ENCODE measurements around the gene ZNF709.

ZNF709 gene

DNA sequence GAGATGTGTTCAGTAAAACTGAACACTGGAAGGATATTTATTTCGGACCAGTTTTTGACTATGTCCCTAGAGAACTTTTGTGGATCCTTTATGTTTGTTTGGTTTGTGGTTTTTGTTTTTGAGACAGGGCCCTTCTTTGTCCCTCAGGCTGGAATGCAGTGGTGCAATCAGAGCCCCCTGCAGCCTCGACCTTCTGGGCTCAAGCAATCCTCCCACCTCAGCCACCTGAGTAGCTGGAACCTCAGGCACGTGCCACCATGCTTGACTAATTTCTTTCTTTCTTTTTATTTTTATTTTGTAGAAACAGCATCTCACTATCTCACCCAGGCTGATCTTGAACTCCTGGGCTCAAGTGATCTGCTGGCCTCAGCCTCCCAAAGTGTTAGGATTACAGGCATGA lies 955 bp upstream of the ZNF709 start:
- peak; percentile 14 for DNase-seq
- Histone ChIP-seq H3K4me2 (ENCODE audit: low read length) (no peak overlapping the region), H3K9ac (ENCODE audit: low read length) (no peak overlapping the region), H3K4ac (ENCODE audit: low read depth, low read length) (no peak overlapping the region), H3K18ac (ENCODE audit: low read length) (no peak overlapping the region), H2BK15ac (replicated peaks; ENCODE audit: low read depth) (no peak overlapping the region), H2BK5ac (ENCODE audit: low read length) (no peak overlapping the region), H3K79me2 (ENCODE audit: control insufficient read depth, insufficient read depth, low read length) (no peaks in the 10 kb centered on the region), H3K27ac (ENCODE audit: low read depth, low read length) (no peak overlapping the region), H4K8ac (ENCODE audit: low read depth, low read length) (no peak overlapping the region), H3K27me3 (ENCODE audit: insufficient read depth, low read length, poor library complexity) (no peaks in the 10 kb centered on the region), H4K5ac (ENCODE audit: low read length) (no peak overlapping the region), H2AK5ac (ENCODE audit: low read length) (no peak overlapping the region), H3K23ac (ENCODE audit: low read length) (no peak overlapping the region), H3K79me1 (ENCODE audit: low read length) (peaks cover 2% of the 10 kb centered on the region), H2BK120ac (ENCODE audit: low read depth, low read length) (no peak overlapping the region), H3K56ac (ENCODE audit: low read length) (no peak overlapping the region), H3K4me1 (ENCODE audit: control insufficient read depth, low read depth, low read length) (no peaks in the 10 kb centered on the region), H3K36me3 (ENCODE audit: control insufficient read depth, insufficient read depth, low read length) (no peaks in the 10 kb centered on the region), H3K4me3 (ENCODE audit: low read length) (no peak overlapping the region)
- no CpG with 5 or more reads among the region's 3 CpGs for WGBS (ENCODE audit: extremely low coverage, insufficient coverage, low lambda C conversion rate)

DNA sequence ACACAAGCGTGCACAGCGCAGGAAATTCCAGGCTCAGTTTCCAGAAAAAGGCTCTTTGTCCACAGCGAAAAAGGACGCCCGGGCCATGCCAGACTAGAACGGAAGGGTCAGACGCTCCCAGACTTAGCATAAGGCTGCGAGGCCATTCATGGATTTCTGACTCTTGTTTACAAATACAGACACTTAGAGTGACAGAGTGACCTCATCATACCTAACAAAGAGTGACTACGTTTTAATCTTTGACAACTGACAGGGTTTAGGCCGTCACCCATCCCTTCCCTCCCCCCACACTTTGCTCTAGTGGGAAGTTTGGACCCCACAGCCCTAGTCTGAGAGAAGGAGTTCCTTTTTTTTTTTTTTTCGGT lies 418 bp upstream of the ZNF709 start:
- Histone ChIP-seq H3K27me3 (ENCODE audit: insufficient read depth, low read length, poor library complexity) (no peaks in the 10 kb centered on the region), H3K56ac (ENCODE audit: low read length) (peak overlapping the region; percentile 88), H3K4me1 (ENCODE audit: control insufficient read depth, low read depth, low read length) (no peaks in the 10 kb centered on the region), H3K4ac (ENCODE audit: low read depth, low read length) (no peak overlapping the region), H2BK15ac (replicated peaks; ENCODE audit: low read depth) (no peak overlapping the region), H2BK120ac (ENCODE audit: low read depth, low read length) (no peak overlapping the region), H3K9ac (ENCODE audit: low read length) (peak overlapping the region; percentile 72), H3K27ac (ENCODE audit: low read depth, low read length) (no peak overlapping the region), H4K8ac (ENCODE audit: low read depth, low read length) (no peak overlapping the region), H2BK5ac (ENCODE audit: low read length) (no peak overlapping the region), H3K4me3 (ENCODE audit: low read length) (peak overlapping the region; percentile 70), H3K18ac (ENCODE audit: low read length) (no peak overlapping the region), H3K36me3 (ENCODE audit: control insufficient read depth, insufficient read depth, low read length) (no peaks in the 10 kb centered on the region), H3K79me2 (ENCODE audit: control insufficient read depth, insufficient read depth, low read length) (no peaks in the 10 kb centered on the region), H3K23ac (ENCODE audit: low read length) (no peak overlapping the region), H3K79me1 (ENCODE audit: low read length) (peaks cover 2% of the 10 kb centered on the region), H4K5ac (ENCODE audit: low read length) (no peak overlapping the region), H3K4me2 (ENCODE audit: low read length) (peak overlapping the region; percentile 95), H2AK5ac (ENCODE audit: low read length) (no peak overlapping the region)
- DNase-seq = no peak
- no CpG with 5 or more reads among the region's 11 CpGs for WGBS (ENCODE audit: extremely low coverage, insufficient coverage, low lambda C conversion rate)

DNA sequence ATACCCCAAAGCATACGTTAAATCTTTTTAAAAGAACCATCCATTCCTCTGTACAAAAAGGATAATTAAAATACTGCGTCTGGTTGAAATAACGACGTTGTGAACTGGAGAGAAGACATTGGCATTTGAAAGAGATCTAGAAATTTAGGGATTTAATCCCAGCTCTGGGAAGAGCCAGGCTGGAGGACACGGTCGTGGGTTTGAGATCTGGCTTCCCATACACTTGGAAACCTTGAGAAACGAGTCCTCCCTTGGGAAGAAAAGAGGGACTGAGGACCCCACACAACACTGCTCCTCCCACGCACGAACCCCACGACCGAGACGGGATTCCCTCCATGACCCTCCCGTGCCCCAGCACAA lies 625 bp downstream of the ZNF709 start:
- Histone ChIP-seq H3K79me1 (ENCODE audit: low read length) (peaks cover 2% of the 10 kb centered on the region), H2BK15ac (replicated peaks; ENCODE audit: low read depth) (no peak overlapping the region), H2BK120ac (ENCODE audit: low read depth, low read length) (no peak overlapping the region), H3K4ac (ENCODE audit: low read depth, low read length) (no peak overlapping the region), H3K9ac (ENCODE audit: low read length) (peak overlapping the region; percentile 69), H3K56ac (ENCODE audit: low read length) (peak overlapping the region; percentile 88), H3K4me3 (ENCODE audit: low read length) (peak overlapping the region; percentile 62), H3K27ac (ENCODE audit: low read depth, low read length) (no peak overlapping the region), H4K5ac (ENCODE audit: low read length) (no peak overlapping the region), H4K8ac (ENCODE audit: low read depth, low read length) (no peak overlapping the region), H3K36me3 (ENCODE audit: control insufficient read depth, insufficient read depth, low read length) (no peaks in the 10 kb centered on the region), H3K18ac (ENCODE audit: low read length) (no peak overlapping the region), H3K4me1 (ENCODE audit: control insufficient read depth, low read depth, low read length) (no peaks in the 10 kb centered on the region), H3K27me3 (ENCODE audit: insufficient read depth, low read length, poor library complexity) (no peaks in the 10 kb centered on the region), H3K79me2 (ENCODE audit: control insufficient read depth, insufficient read depth, low read length) (no peaks in the 10 kb centered on the region), H3K4me2 (ENCODE audit: low read length) (peak overlapping the region; percentile 55), H2AK5ac (ENCODE audit: low read length) (no peak overlapping the region), H3K23ac (ENCODE audit: low read length) (no peak overlapping the region), H2BK5ac (ENCODE audit: low read length) (no peak overlapping the region)
- peak; percentile 21 for DNase-seq
- no CpG with 5 or more reads among the region's 13 CpGs for WGBS (ENCODE audit: extremely low coverage, insufficient coverage, low lambda C conversion rate)

DNA sequence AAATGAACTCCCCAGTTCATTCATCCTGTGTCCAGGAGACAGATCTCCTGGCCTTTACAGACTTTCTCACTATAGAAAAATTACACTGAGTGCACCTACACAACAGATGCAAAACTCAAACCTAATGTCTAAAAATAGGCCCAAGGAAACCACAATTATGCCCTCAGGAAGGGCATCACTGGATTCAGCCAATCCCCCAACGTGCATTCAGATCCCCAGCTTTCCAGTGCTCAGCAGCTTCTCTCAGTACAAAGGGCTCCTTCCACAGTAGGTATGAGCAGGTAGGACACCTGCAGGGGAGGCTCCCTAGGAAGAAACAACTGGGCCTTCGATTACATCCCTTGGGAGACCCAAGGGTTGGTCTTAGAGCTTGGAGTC lies 2.1 kb downstream of the ZNF709 start:
- DNase-seq = no peak
- Histone ChIP-seq H2BK120ac (ENCODE audit: low read depth, low read length) (no peak overlapping the region), H3K9ac (ENCODE audit: low read length) (no peak overlapping the region), H3K56ac (ENCODE audit: low read length) (no peak overlapping the region), H3K27ac (ENCODE audit: low read depth, low read length) (no peak overlapping the region), H3K18ac (ENCODE audit: low read length) (no peak overlapping the region), H3K4me3 (ENCODE audit: low read length) (no peak overlapping the region), H3K4me1 (ENCODE audit: control insufficient read depth, low read depth, low read length) (no peaks in the 10 kb centered on the region), H3K79me1 (ENCODE audit: low read length) (peaks cover 2% of the 10 kb centered on the region), H4K5ac (ENCODE audit: low read length) (no peak overlapping the region), H3K36me3 (ENCODE audit: control insufficient read depth, insufficient read depth, low read length) (no peaks in the 10 kb centered on the region), H3K79me2 (ENCODE audit: control insufficient read depth, insufficient read depth, low read length) (no peaks in the 10 kb centered on the region), H3K27me3 (ENCODE audit: insufficient read depth, low read length, poor library complexity) (no peaks in the 10 kb centered on the region), H3K4me2 (ENCODE audit: low read length) (no peak overlapping the region), H2BK5ac (ENCODE audit: low read length) (no peak overlapping the region), H4K8ac (ENCODE audit: low read depth, low read length) (no peak overlapping the region), H3K23ac (ENCODE audit: low read length) (no peak overlapping the region), H2AK5ac (ENCODE audit: low read length) (no peak overlapping the region), H2BK15ac (replicated peaks; ENCODE audit: low read depth) (no peak overlapping the region), H3K4ac (ENCODE audit: low read depth, low read length) (no peak overlapping the region)
- no CpG with 5 or more reads among the region's 2 CpGs for WGBS (ENCODE audit: extremely low coverage, insufficient coverage, low lambda C conversion rate)

DNA sequence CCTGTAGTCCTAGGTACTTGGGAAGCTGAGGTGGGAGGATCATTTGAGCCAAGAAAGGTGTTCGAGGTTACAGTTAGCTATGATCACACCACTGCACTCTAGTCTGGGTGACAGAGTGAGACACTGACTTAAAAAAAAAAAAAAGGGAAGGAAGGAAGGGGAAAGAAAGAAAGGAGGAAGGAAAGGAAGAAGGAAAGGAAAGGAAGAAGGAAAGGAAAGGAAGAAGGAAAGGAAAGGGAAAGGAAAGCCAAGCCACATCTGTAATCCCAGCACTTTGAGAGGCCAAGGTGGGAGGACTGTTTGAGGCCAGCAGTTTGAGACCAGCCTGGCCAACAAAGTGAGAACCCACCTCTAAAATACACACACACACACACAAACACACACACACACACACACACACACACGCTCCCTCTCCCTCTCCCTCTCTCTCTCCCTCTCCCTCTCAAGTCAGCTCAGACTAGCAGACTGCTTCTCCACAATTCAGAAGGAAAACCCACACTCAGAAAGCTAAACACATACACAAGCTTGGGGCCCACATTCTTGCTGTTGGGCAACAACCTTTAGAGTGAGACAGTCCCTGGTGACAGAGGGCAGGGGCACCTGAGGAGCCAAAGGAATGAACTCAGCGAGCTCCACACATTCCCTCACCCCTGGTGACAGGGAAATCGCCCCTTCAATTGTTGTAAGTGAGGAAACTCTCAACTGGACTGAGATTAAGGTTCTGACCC lies 2.7 kb downstream of the ZNF709 start:
- Histone ChIP-seq H3K4me2 (ENCODE audit: low read length) (no peak overlapping the region), H3K9ac (ENCODE audit: low read length) (no peak overlapping the region), H3K4me1 (ENCODE audit: control insufficient read depth, low read depth, low read length) (no peaks in the 10 kb centered on the region), H3K79me2 (ENCODE audit: control insufficient read depth, insufficient read depth, low read length) (no peaks in the 10 kb centered on the region), H3K56ac (ENCODE audit: low read length) (no peak overlapping the region), H2BK120ac (ENCODE audit: low read depth, low read length) (no peak overlapping the region), H3K27ac (ENCODE audit: low read depth, low read length) (no peak overlapping the region), H3K4me3 (ENCODE audit: low read length) (no peak overlapping the region), H4K8ac (ENCODE audit: low read depth, low read length) (no peak overlapping the region), H2BK15ac (replicated peaks; ENCODE audit: low read depth) (no peak overlapping the region), H3K4ac (ENCODE audit: low read depth, low read length) (no peak overlapping the region), H3K18ac (ENCODE audit: low read length) (no peak overlapping the region), H4K5ac (ENCODE audit: low read length) (no peak overlapping the region), H3K23ac (ENCODE audit: low read length) (no peak overlapping the region), H3K27me3 (ENCODE audit: insufficient read depth, low read length, poor library complexity) (no peaks in the 10 kb centered on the region), H3K36me3 (ENCODE audit: control insufficient read depth, insufficient read depth, low read length) (no peaks in the 10 kb centered on the region), H2BK5ac (ENCODE audit: low read length) (no peak overlapping the region), H3K79me1 (ENCODE audit: low read length) (peaks cover 2% of the 10 kb centered on the region), H2AK5ac (ENCODE audit: low read length) (no peak overlapping the region)
- WGBS (ENCODE audit: extremely low coverage, insufficient coverage, low lambda C conversion rate) = no CpG with 5 or more reads among the region's 4 CpGs
- no peak for DNase-seq
